Activated naive CD4-positive, alpha-beta T cell treated with anti-CD3 and anti-CD28 coated beads, Interleukin-2, amount 50 U/mL, for 16 hours (primary cell): ENCODE data around the gene CDCP2.

ENCODE experiments used
- DNase-seq: peaks from one replicate; pipeline ENCODE4 v3.0.0-alpha.2; 2020

The CDCP2 gene

GRCh38 chr1:54152696-54153095 is at the start of gene CDCP2:
Gene CDCP2 (minus strand): TSS chr1:54153000. CDS start chr1:54152922, 78 bp downstream.
- no peak for DNase-seq

- DNase-seq = no peak
These were observed 47.8 kb upstream of the CDCP2 start for GRCh38 chr1:54200519-54200997.

GRCh38 chr1:54199765-54200518 is 47.1 kb upstream of the CDCP2 start, which contains the start of the genes CYB5RL and MRPL37:
Gene CYB5RL (minus strand): TSS chr1:54200030. CDS start chr1:54195616, 4,414 bp downstream.
Gene MRPL37 (plus strand): TSS chr1:54200167. CDS start chr1:54200244, 77 bp downstream.
- peak; percentile 90 for DNase-seq

GRCh38 chr1:54199151-54199764 is 46.5 kb upstream of the CDCP2 start:
- DNase-seq = no peak

- no peak for DNase-seq
These were observed 40.7 kb upstream of the CDCP2 start for GRCh38 chr1:54193453-54193852.

GRCh38 chr1:54191525-54191924 is 38.7 kb upstream of the CDCP2 start:
- no peak for DNase-seq

- no peak for DNase-seq
These were observed 37.7 kb upstream of the CDCP2 start for GRCh38 chr1:54190526-54190925.

- no peak for DNase-seq
These were observed 35.5 kb upstream of the CDCP2 start for GRCh38 chr1:54188291-54188690.

- no peak for DNase-seq
These were observed 33.3 kb upstream of the CDCP2 start for GRCh38 chr1:54186056-54186455.

- no peak for DNase-seq
These were observed 28.0 kb upstream of the CDCP2 start for GRCh38 chr1:54180701-54181360.

- no peak for DNase-seq
These were observed 25.7 kb upstream of the CDCP2 start for GRCh38 chr1:54178296-54179070.

- DNase-seq = no peak
These were observed 24.9 kb upstream of the CDCP2 start for GRCh38 chr1:54177726-54178125.

- no peak for DNase-seq
These were observed 24.0 kb upstream of the CDCP2 start for GRCh38 chr1:54176621-54177327.

GRCh38 chr1:54174106-54174505 is 21.3 kb upstream of the CDCP2 start:
- no peak for DNase-seq

- no peak for DNase-seq
These were observed 20.9 kb upstream of the CDCP2 start for GRCh38 chr1:54173681-54174080.

- no peak for DNase-seq
These were observed 20.1 kb upstream of the CDCP2 start for GRCh38 chr1:54172614-54173599.

GRCh38 chr1:54171606-54172005 is 18.8 kb upstream of the CDCP2 start:
- no peak for DNase-seq

GRCh38 chr1:54171016-54171415 is 18.2 kb upstream of the CDCP2 start:
- no peak for DNase-seq

GRCh38 chr1:54169068-54169467 is 16.3 kb upstream of the CDCP2 start:
- DNase-seq = no peak

GRCh38 chr1:54168206-54168965 is 15.6 kb upstream of the CDCP2 start:
- no peak for DNase-seq
